Activated CD4-positive, alpha-beta T cell treated with anti-CD3 and anti-CD28 coated beads for 4 hours (primary cell): ENCODE results near the gene SLC38A10.
A peak's percentile ranks its signal among the peaks of the same experiment; 100 is the strongest.

Source experiments
- DNase-seq, 2 donors: peaks; one replicate each; pipeline ENCODE4 v3.0.0-alpha.2; 2020

Gene SLC38A10

DNA sequence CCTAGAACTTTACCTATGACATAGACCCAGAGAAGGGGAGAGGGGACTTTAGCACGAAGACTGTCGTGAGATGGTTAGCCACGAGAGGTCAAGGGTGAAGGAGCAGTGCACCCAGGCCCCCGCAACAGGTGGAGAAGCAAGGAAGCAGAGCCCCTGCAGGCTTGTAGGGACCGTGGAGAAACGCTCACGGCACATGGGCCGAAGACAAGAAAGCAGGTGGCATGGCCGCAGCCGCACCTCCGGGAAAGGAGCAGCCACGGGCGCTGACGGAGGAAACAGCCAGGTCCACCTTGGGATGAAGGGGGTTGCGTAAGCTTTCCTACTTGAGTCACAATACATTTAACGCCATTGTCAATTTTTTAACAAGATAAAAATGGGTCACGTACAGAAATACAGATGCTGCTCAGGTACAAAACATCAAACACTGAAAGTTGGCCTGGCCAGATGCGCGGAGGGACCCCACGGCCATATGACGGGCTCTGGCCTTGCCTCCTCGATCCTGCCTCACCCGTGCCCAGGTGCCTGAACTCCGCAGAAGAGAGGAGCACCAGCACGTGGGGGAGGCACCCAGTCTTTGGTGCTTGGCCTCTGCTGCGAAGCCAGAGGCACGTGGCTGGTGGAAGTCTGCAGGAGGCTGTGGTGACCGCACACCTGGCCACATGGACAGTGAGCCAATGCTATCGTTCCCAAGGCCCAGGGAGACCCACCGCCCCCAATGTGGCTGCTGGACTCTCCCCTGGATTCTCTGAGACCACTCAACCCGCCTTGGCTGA lies 21.2 kb downstream of the SLC38A10 start:
- DNase-seq, result no peak

- DNase-seq, result no peak
Observed at GRCh38 chr17:81272616-81273015, 22.5 kb downstream of the SLC38A10 start.

GRCh38 chr17:81271226-81271625 lies 23.9 kb downstream of the SLC38A10 start:
- no peak for DNase-seq

- DNase-seq, result no peak
Observed at GRCh38 chr17:81270279-81270678, 24.8 kb downstream of the SLC38A10 start.

DNA sequence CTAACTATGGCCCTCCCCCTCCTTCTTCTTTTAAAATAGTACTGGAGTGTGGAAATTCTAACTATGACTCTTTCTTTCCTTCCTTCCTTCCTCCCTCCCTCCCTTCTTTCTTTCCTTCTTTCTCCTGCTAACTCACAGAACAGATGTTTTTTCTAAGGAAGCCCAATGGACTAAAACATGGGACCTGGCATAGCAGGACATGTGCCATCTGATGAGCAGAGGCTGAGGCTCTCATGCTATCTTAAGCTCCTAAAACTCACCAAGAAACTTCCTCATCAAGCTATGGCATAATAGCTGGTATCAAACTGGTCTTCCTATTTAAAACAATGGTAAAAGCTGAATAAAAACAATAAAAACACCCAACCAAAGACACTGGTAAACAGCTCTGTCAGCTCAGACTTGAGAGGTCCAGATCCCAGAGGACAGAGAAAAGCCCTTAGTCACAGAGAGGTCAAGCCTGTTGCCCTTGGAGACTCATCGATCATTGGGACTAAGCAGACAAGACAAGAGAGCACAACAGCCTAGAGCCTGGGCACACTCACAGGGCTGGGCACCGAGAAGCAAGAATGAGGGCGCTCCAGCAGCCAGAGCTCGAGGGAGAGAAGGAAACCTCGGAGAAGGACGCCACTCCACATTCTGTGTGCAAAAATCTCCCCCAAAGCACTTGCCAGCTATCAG lies 27.6 kb downstream of the SLC38A10 start:
- no peak for DNase-seq

DNA sequence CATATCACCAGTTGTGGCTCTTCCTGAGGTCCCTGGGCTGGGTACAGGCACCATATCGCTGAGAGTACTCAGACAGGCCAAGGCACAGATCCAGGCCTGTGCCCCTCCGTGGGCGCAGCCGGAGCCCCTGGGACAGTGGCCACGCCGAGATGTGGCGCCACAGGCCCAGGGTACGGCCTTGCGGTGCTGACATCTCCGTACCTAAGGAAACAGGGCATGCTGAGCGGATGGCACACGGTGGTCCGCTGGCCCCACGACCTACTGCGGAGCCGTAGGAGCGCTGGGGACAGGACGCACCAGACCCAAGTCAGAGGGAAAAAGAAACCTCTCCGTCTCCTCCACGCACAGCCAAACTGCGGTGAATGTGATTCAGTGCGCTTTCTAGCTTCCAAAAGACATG lies 29.5 kb downstream of the SLC38A10 start:
- DNase-seq, result no peak

GRCh38 chr17:81264640-81265039 lies 30.5 kb downstream of the SLC38A10 start:
- no peak for DNase-seq

- no peak for DNase-seq
Observed at GRCh38 chr17:81263371-81264181, 31.5 kb downstream of the SLC38A10 start.

DNA sequence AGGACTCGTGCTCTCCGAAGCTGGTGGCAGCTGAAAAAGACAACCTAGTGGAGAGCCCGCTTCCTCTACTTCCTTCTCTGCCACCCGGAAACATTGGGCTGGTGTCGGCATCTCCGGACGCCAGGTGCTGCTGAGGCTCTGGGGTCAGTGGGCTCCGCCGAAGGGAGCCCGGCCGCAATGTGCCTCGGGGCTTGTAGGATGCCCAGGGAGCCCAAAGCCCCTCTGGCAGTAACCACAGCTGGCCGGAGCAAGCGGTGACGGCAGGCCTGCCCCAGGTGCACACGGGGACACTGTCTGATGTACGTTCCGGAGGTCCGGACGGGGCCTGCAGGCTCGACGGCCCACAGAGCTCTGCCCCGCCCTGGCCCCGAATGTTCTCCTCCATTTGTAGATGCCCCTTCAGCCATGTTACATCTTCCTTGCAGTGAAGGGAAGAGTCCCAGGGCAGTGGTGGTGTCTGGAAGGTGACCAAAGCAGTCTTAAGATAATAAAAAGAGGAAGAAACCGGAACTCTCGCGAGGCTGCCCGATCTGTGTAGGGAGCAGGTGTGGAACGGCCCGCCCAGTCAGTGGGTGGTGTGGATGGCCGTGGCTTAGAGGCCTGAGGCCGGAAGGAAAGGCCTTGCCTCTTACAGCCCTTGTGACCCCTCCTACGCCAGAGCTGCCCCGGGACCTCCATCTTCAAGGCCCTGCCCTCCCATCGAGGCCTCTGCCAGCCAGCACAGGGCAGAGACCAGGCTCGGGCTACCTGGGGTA lies 33.3 kb downstream of the SLC38A10 start:
- no peak for DNase-seq

DNA sequence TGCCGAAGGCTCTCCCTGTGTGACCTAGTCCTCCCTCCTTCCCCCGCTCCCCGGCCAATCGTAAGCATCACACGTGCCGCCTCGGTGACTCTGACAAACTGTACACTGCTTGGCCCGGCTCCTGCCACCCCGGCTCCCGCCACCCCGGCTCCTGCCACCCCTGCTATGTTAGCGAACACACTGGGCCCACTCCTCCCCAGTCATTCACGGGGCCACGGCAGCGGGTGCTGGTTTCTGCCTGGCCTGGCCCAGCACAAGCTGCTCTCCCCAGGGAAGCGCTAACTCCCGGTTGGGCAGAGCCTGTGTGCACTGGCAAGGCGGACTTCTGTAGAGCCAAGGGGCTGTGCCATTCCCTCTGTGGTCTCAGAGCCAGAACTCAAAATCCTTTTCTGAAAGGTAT lies 34.0 kb downstream of the SLC38A10 start:
- DNase-seq, result no peak

DNA sequence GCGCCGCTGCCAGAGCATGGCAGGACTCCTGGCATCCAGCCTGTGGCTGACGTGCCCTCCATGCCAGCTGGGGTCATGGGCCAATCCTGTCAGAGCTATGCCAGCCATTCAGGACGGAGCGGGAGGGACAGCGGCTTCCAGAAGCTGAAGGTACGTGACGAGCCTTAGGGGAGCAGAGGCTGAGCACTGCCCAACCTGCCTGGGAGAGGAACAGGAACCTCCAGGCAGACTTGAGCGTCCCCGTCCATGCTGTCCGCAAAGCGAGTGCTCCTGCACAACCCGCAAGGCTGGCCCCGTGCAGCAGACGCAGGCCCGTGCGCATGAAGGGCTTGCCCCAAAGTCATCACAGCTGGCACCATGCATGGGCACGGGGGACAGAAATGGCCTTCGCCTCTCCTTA lies 34.5 kb downstream of the SLC38A10 start:
- DNase-seq, result no peak

GRCh38 chr17:81260171-81260570 lies 34.9 kb downstream of the SLC38A10 start:
- no peak for DNase-seq

DNA sequence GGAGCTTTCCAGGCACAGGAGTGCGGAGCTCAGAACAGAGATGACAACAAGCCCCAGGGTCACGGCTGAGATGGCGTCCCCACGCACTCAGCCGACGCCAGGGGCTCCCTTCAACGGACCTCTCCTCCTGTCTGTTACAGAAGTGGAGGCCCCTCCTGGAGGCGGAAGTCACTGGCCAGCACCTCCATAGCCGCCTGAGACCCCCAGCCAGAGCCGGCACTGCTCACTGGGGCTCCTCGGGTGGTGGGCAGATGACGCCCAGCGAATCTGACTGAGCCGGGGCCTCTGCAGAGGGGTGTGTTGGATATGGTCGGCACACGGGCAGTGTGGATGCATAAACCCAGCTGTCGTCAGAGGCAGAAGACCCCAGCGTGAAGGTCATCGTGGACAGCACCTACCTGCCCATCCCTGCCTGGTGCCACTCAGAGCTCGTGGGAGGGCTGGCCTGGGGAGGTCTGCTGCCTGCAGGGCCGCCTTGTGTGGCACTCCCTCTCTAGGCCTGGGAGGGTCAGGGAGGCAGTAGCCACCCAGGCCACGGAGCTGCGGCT lies 36.0 kb downstream of the SLC38A10 start:
- no peak for DNase-seq

- no peak for DNase-seq
Observed at GRCh38 chr17:81258292-81258691, 36.8 kb downstream of the SLC38A10 start.

DNA sequence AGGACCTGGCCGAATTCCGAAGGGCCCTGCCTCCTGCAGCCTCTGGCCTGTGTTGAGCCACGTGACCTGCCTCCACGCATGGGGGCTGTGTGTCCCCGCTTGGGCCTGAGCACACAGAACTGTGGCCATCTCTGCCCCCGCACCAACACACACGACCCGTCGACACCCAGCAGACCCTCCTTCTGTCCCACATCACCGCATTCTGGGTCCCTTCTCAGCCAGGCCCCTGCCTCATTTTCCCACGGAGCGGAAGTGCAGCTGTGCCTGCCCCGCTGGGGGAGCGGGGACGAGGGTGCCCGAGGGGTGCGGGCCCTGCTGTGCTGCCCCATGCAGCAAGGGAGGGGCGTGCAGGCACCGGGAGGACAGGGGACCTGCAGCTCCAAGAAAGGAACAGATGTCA lies 37.6 kb downstream of the SLC38A10 start:
- no peak for DNase-seq

DNA sequence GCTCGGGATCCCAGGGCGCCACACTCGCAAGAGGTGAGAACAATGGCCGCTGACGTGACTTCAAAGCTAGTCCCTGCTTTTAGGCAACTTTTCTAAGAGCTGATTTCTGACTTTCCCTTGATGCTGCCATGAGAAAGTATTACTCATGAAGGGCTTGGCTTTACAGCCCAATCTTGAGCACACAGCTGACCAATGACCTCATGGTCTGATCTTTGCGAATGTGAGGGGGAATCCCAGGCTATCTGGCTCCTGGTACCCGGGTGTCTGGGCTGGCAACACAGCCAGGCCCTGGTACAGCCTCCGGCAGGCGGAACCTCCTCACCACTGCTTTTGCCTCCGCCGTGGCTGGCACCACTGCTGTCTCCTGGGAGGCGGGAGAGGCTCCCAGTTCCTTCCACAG lies 38.5 kb downstream of the SLC38A10 start:
- no peak for DNase-seq

DNA sequence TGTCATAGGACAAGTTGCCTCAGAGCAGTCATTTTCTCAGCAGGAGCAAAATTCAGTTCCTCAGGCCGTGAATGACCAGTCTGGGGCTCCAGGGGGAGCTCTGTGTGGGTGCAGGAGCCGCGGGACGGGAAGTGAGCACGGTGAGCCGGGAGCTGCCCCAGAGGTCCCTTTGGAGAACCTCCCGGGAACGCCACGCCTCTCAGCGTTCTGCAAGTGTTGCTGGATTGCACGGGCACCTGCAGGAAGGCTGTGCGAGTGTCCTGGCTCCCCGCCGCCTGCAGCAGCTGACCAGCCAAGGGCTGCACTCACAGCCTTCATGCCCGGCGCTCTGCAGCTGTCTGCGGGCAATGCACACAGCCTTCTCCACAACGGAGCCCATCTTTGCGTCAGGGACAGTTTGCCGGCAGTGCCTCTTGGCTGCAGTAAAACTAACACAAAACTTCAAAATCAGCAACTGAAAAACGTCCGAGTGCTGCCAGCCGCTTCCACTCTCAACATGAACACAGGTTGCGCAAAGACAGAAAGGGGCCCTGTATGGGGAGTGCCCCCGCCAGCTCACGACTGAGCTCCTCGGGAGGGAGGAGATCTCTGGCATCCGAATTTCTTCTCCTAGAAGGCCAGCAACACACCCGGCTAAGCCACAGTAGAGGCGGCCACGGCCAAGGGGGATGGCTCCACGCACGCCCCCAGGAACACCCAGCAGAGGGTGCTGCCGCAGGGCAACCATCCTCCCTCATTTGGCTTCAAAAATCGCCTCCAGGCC lies 40.0 kb downstream of the SLC38A10 start:
- no peak for DNase-seq

DNA sequence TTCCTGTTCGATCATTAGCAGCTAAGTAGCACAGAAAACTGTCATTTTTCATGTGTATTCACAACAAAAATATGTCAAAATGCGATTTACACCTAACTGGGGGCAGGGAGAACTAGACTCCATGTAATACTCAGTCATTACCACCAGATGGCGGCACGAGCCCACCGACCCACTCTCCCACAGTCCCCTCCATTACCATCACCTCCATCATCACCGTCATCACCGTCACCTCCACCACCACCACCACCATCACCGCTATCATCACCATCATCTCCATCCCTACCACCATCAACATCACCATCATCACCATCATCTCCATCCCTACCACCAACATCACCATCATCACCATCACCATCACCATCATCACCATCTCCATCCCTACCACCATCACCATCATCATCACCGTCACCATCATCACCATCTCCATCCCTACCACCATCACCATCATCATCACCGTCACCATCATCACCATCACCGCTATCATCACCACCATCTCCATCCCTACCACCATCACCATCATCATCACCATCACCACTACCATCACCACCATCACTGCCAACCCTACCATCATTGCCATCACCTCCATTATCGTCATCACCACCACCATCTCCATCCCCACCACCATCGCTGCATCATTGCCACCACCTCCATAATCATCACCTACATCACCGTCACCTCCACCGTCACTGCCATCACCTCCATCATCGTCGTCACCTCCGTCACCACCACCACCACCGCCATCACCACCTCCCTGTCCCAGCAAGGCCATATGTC lies 41.6 kb downstream of the SLC38A10 start:
- peak; percentile 53 to 67 for DNase-seq

DNA sequence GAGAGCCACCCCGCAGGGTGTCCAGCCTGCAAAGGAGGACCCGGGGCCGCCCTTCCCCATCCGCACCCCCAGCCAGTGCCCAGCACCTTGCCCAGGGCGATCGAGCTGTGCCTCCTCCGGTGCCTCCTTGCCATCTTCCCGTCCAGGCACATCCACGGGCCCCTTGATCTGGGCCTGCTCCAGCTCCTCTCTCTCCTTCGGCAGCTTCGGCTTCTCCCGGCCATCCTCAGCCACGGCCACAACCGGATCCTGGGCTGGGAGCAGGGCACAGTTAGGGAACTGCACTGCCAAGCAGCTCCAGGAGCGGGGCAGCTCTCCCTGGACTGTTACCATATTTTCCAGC lies 42.1 kb downstream of the SLC38A10 start:
- no peak for DNase-seq

DNA sequence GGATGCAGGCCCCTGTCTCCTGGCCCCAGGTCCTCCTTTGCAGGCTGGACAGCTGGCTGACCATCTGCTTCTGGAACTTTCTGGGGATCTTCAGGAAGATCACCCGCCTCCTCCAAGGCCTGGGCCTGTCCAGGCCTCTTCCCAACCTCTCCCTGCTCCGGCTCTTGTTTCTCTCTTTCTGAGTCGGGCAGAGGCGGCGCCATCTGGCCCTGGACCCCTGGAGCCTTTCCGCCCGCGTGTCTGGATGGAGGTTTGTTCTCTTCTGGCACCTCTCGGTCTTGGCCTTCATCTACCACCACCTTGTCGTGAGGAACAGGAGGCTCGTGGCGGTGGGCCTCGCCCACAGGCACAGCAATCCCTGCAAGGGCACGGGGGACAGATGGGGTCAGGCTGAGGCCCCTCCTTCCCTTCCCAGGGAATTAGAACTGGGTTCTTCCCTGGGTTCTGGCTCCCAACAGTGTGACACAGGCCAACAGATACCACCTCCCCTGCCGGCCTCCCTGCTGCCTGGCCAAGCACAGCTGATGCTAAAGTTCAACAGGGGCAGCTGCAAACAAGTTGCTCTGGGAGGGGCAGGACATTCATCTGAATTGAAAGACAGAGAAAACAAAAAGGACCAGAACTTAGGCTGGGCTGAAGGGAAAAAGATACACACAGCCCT lies 42.7 kb downstream of the SLC38A10 start:
- no peak for DNase-seq
